Muscle layer of colon (tissue), 2 donors: ENCODE measurements around the gene SLC29A1.

Source experiments
- H3K27ac ChIP-seq: one replicate; pipeline ENCODE4 v1.7.0; 2013; ENCODE audit warnings: low read depth, mild to moderate bottlenecking, low read length, moderate library complexity
- H3K27me3 ChIP-seq, 2 donors: one replicate each; pipeline ENCODE4 v1.7.0; 2013; ENCODE audit warnings: low read length in 2 of 2, mild to moderate bottlenecking in 2 of 2; ENCODE audit not compliant: insufficient read depth in 2 of 2, control insufficient read depth in 1 of 2
- H3K36me3 ChIP-seq: one replicate; pipeline ENCODE4 v1.7.0; 2013; ENCODE audit warnings: mild to moderate bottlenecking, low read length; ENCODE audit not compliant: insufficient read depth
- H3K4me1 ChIP-seq: one replicate; pipeline ENCODE4 v1.7.0; 2013; ENCODE audit warnings: mild to moderate bottlenecking, low read length; ENCODE audit not compliant: insufficient read depth
- H3K4me3 ChIP-seq, 2 donors: one replicate each; pipeline ENCODE4 v1.7.0; 2013; ENCODE audit warnings: low read length in 2 of 2, low read depth in 1 of 2, mild to moderate bottlenecking in 1 of 2, moderate library complexity in 1 of 2
- H3K9ac ChIP-seq: one replicate; pipeline ENCODE4 v1.7.0; 2013; ENCODE audit warnings: low read length
- H3K9me3 ChIP-seq: one replicate; pipeline ENCODE4 v1.7.0; 2013; ENCODE audit warnings: mild to moderate bottlenecking, low read length
- donor health status: abdominal sarcoma.
- donor health status: Adenocarcinoma of cecum.

The SLC29A1 gene

GRCh38 chr6:44262467-44263353 lies 39.3 kb downstream of the SLC29A1 start:
- no peak overlapping the region for H3K27ac ChIP-seq
- H3K9me3 ChIP-seq = no peaks in the 10 kb centered on the region
- H3K4me1 ChIP-seq = peaks cover 32% of the 10 kb centered on the region
- peaks cover 8% of the 10 kb centered on the region for H3K36me3 ChIP-seq
- peak overlapping the region; percentile 18 to 79 for H3K4me3 ChIP-seq
- H3K9ac ChIP-seq = no peak overlapping the region
- H3K27me3 ChIP-seq = no peaks in the 10 kb centered on the region

- Histone ChIP-seq H3K36me3 (peaks cover 8% of the 10 kb centered on the region), H3K9me3 (no peaks in the 10 kb centered on the region), H3K4me3 (peak overlapping the region; percentile 79 to 81), H3K27me3 (peaks cover 5 to 7% of the 10 kb centered on the region in 2 donors), H3K27ac (no peak overlapping the region), H3K9ac (no peak overlapping the region), H3K4me1 (peaks cover 29% of the 10 kb centered on the region)
These were observed 40.1 kb downstream of the SLC29A1 start for GRCh38 chr6:44263354-44264100.

- Histone ChIP-seq H3K27me3 (peaks cover 11 to 13% of the 10 kb centered on the region in 2 donors), H3K9ac (peak overlapping the region; percentile 53), H3K4me1 (peaks cover 29% of the 10 kb centered on the region), H3K27ac (peak overlapping the region; percentile 84), H3K9me3 (no peaks in the 10 kb centered on the region), H3K4me3 (peak overlapping the region; percentile 79 to 81), H3K36me3 (peaks cover 8% of the 10 kb centered on the region)
These were observed 41.0 kb downstream of the SLC29A1 start for GRCh38 chr6:44264154-44265006.

GRCh38 chr6:44265007-44265721 lies 41.8 kb downstream of the SLC29A1 start, which contains the start of gene NFKBIE:
Gene NFKBIE (minus strand): TSS chr6:44265551. CDS start chr6:44265346, 205 bp downstream.
- Histone ChIP-seq H3K9ac (peak within 1 kb of the TSS; percentile 53), H3K4me1 (peaks cover 29% of the 10 kb centered on the region), H3K9me3 (no peaks in the 10 kb centered on the region), H3K4me3 (peak within 1 kb of the TSS; percentile 79 to 81), H3K27me3 (peaks cover 15 to 19% of the 10 kb centered on the region in 2 donors), H3K36me3 (peaks cover 2% of the 10 kb centered on the region), H3K27ac (peak within 1 kb of the TSS; percentile 84)

GRCh38 chr6:44265722-44266233 lies 42.4 kb downstream of the SLC29A1 start:
- Histone ChIP-seq H3K27ac (no peak overlapping the region), H3K4me3 (peak overlapping the region in 1 of 2 donors; percentile 79)

GRCh38 chr6:44266347-44266746 lies 43.0 kb downstream of the SLC29A1 start:
- Histone ChIP-seq H3K36me3 (no peaks in the 10 kb centered on the region), H3K4me3 (no peak overlapping the region), H3K27me3 (peaks cover 20 to 23% of the 10 kb centered on the region in 2 donors), H3K9me3 (no peaks in the 10 kb centered on the region), H3K27ac (no peak overlapping the region), H3K9ac (no peak overlapping the region), H3K4me1 (peaks cover 29% of the 10 kb centered on the region)

More at GRCh38 chr6:44265722-44266233, 42.4 kb downstream of the SLC29A1 start:
- no peaks in the 10 kb centered on the region for H3K36me3 ChIP-seq
- no peak overlapping the region for H3K9ac ChIP-seq
- H3K4me1 ChIP-seq = peaks cover 29% of the 10 kb centered on the region
- no peaks in the 10 kb centered on the region for H3K9me3 ChIP-seq
- H3K27me3 ChIP-seq = peaks cover 16 to 19% of the 10 kb centered on the region in 2 donors

GRCh38 chr6:44267252-44267651 lies 43.9 kb downstream of the SLC29A1 start:
- peaks cover 29 to 32% of the 10 kb centered on the region in 2 donors for H3K27me3 ChIP-seq
- no peaks in the 10 kb centered on the region for H3K36me3 ChIP-seq
- no peaks in the 10 kb centered on the region for H3K9me3 ChIP-seq
- no peak overlapping the region for H3K27ac ChIP-seq
- H3K4me3 ChIP-seq = no peak overlapping the region
- no peak overlapping the region for H3K9ac ChIP-seq
- peaks cover 26% of the 10 kb centered on the region for H3K4me1 ChIP-seq

GRCh38 chr6:44268095-44268628 lies 44.8 kb downstream of the SLC29A1 start:
- H3K9ac ChIP-seq = no peak overlapping the region
- peaks cover 17% of the 10 kb centered on the region for H3K4me1 ChIP-seq
- H3K27me3 ChIP-seq = peaks cover 38 to 42% of the 10 kb centered on the region in 2 donors
- H3K36me3 ChIP-seq = no peaks in the 10 kb centered on the region
- H3K4me3 ChIP-seq = no peak overlapping the region
- no peak overlapping the region for H3K27ac ChIP-seq
- H3K9me3 ChIP-seq = no peaks in the 10 kb centered on the region

GRCh38 chr6:44269178-44269920 lies 46.0 kb downstream of the SLC29A1 start:
- H3K4me3 ChIP-seq = no peak overlapping the region
- no peaks in the 10 kb centered on the region for H3K9me3 ChIP-seq
- peaks cover 6% of the 10 kb centered on the region for H3K4me1 ChIP-seq
- H3K36me3 ChIP-seq = no peaks in the 10 kb centered on the region
- H3K27me3 ChIP-seq = peaks cover 49 to 50% of the 10 kb centered on the region in 2 donors
- no peak overlapping the region for H3K27ac ChIP-seq
- H3K9ac ChIP-seq = no peak overlapping the region
